Measurements from ENCODE around the gene IGSF11. TPM values are rescaled to one million over a fixed set of nuclear protein-coding genes. Genes with fewer than 3 reads are reported as not detected.

Gene IGSF11
- total RNA-seq, 4 donors from 2014 or later: 17.7 to 72.3 (median 34.7) TPM

- no peak for DNase-seq (ENCODE audit: low spot score in 2 of 2)
- TF ChIP-seq EP300 (IDR thresholded peaks at IDR 0.05): no peak
- TF ChIP-seq POLR2A (IDR thresholded peaks at IDR 0.05): no peak
- TF ChIP-seq CTCF (IDR thresholded peaks at IDR 0.05): no peak
- no peak overlapping the region for H3K27ac ChIP-seq
- 80 to 85% methylated on average over 5 of the region's 5 CpGs for WGBS, 2 donors
- H3K27me3 ChIP-seq: no peaks in the 10 kb centered on the region
- H3K9me3 ChIP-seq: peaks cover 0 to 3% (median 0%) of the 10 kb centered on the region in 4 donors
- no peak overlapping the region for H3K4me3 ChIP-seq
- peaks cover 0 to 5% (median 2%) of the 10 kb centered on the region in 4 donors for H3K4me1 ChIP-seq
- no peaks in the 10 kb centered on the region for H3K36me3 ChIP-seq
Observed at GRCh38 chr3:118938183-118938961, 96.3 kb downstream of the IGSF11 start.

- Histone ChIP-seq H3K27me3 (no peaks in the 10 kb centered on the region), H3K36me3 (no peaks in the 10 kb centered on the region), H3K4me3 (no peak overlapping the region), H3K27ac (peak overlapping the region in 1 of 4 donors; percentile 50), H3K9me3 (peaks cover 0 to 3% (median 0%) of the 10 kb centered on the region in 4 donors), H3K4me1 (no peaks in the 10 kb centered on the region)
- no peak for DNase-seq (ENCODE audit: low spot score in 2 of 2)
- 5 to 25% methylated on average over 1 of the region's 1 CpG for WGBS, 2 donors
- TF ChIP-seq EP300 (IDR thresholded peaks at IDR 0.05) (no peak), CTCF (IDR thresholded peaks at IDR 0.05) (no peak), POLR2A (IDR thresholded peaks at IDR 0.05) (no peak)
Observed at GRCh38 chr3:118936811-118937210, 97.8 kb downstream of the IGSF11 start.

DNA sequence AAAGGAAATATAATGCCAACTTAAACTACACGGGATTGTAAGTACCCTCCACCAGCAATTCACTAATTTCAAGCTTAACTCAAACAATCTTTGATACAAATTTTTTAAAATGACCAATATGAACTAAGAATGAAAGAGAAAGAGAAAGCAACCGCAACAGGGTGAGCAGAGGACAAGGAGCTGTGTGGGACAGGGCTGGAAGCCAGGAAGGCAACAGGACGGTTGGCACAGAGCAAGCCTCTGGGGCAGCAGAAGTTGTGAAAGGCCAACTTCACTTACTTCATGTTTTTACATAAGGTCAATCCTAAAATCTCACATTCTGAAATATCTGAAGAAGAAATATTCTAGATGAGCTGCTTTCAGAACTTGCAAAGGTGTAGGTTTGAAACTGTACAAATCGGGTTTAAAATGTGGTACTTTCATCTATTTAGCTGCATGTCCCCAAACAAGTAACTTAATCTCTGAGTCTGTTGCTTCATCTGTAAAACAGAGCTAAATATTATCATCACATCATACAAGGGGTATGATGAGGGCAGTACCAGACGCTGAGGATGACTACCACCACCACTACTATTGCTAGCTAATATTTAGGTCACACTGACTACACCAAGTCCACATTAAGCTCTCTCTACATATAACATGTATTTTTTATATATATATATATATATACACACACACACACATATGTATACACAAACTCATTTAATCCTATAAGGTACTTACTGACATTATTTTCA lies 101.7 kb downstream of the IGSF11 start:
- no peak for DNase-seq (ENCODE audit: low spot score in 2 of 2)
- peak overlapping the region in 1 of 4 donors; percentile 57 for H3K27ac ChIP-seq
- no peaks in the 10 kb centered on the region for H3K27me3 ChIP-seq
- H3K4me1 ChIP-seq: no peaks in the 10 kb centered on the region
- no peaks in the 10 kb centered on the region for H3K36me3 ChIP-seq
- 54 to 55% methylated on average over 5 of the region's 5 CpGs for whole genome bisulfite sequencing, 2 donors
- H3K9me3 ChIP-seq: no peaks in the 10 kb centered on the region
- no peak for TF ChIP-seq POLR2A (IDR thresholded peaks at IDR 0.05)
- TF ChIP-seq EP300 (IDR thresholded peaks at IDR 0.05): peak in 1 of 2 donors; percentile 27
- no peak for TF ChIP-seq CTCF (IDR thresholded peaks at IDR 0.05)
- peak overlapping the region in 1 of 4 donors; percentile 29 for H3K4me3 ChIP-seq

GRCh38 chr3:118931996-118932395 lies 102.7 kb downstream of the IGSF11 start:
- WGBS, 2 donors: 96 to 99% methylated on average over 2 of the region's 2 CpGs
- no peak overlapping the region for H3K4me3 ChIP-seq
- no peaks in the 10 kb centered on the region for H3K4me1 ChIP-seq
- H3K9me3 ChIP-seq: no peaks in the 10 kb centered on the region
- DNase-seq (ENCODE audit: low spot score in 2 of 2): no peak
- TF ChIP-seq EP300 (IDR thresholded peaks at IDR 0.05): no peak
- no peak for TF ChIP-seq CTCF (IDR thresholded peaks at IDR 0.05)
- TF ChIP-seq POLR2A (IDR thresholded peaks at IDR 0.05): no peak
- peak overlapping the region in 2 of 4 donors; percentile 19 to 20 for H3K27ac ChIP-seq
- H3K27me3 ChIP-seq: no peaks in the 10 kb centered on the region
- H3K36me3 ChIP-seq: no peaks in the 10 kb centered on the region

DNA sequence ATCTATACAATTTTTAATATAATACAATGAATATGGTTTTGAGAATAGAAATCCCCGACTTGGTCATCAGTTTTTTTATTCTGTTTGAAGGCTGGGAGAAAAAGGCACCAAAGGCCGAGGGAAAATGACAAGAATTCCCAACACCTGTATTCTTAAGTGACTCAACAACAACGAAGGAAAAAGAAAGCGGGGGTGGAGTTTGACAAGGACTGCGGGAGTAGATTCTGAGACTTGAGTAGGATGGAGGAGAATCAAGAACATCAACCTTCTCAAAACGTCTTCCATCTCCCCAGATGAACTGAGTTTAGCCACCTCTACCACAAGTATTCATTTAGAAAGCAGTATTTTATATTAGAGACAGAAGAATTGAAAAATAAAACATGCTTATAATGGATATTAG lies 107.2 kb downstream of the IGSF11 start:
- H3K27ac ChIP-seq: no peak overlapping the region
- H3K36me3 ChIP-seq: no peaks in the 10 kb centered on the region
- no peaks in the 10 kb centered on the region for H3K27me3 ChIP-seq
- no peak for DNase-seq (ENCODE audit: low spot score in 2 of 2)
- no peaks in the 10 kb centered on the region for H3K9me3 ChIP-seq
- WGBS, 2 donors: 80 to 88% methylated on average over 6 of the region's 6 CpGs
- H3K4me3 ChIP-seq: no peak overlapping the region
- TF ChIP-seq POLR2A (IDR thresholded peaks at IDR 0.05) (no peak), CTCF (IDR thresholded peaks at IDR 0.05) (no peak), EP300 (IDR thresholded peaks at IDR 0.05) (no peak)
- peaks cover 0 to 7% (median 0%) of the 10 kb centered on the region in 4 donors for H3K4me1 ChIP-seq
